Upper lobe of left lung (tissue), 6 donors: ENCODE measurements around the gene SLC19A1. TPM values are rescaled to one million over a fixed set of nuclear protein-coding genes. Genes with fewer than 3 reads are reported as not detected.

Experiments
- ATAC-seq, 2 donors: fragments of 200-7000 bp; cut with Tn5 transposase; one replicate each; pipeline ENCODE4 v1.9.1; 2022; ENCODE audit warnings: mild to moderate bottlenecking in 2 of 2, moderate library complexity in 2 of 2; ENCODE audit not compliant: low FRiP score in 2 of 2
- DNase-seq, 2 donors: peaks; one replicate each; pipeline ENCODE4 v3.0.0-alpha.2; 2019 to 2020
- H3K27ac ChIP-seq, 4 donors: fragments of 200-600 bp; sonication (generic); one replicate each; pipeline ENCODE4 v1.5.1; 2016 to 2019
- H3K27me3 ChIP-seq, 4 donors: fragments of 200-600 bp; sonication (generic); one replicate each; pipeline ENCODE4 v1.5.1; 2017 to 2019
- H3K36me3 ChIP-seq, 4 donors: fragments of 200-600 bp; sonication (generic); one replicate each; pipeline ENCODE4 v1.5.1; 2016 to 2019
- H3K4me1 ChIP-seq, 4 donors: fragments of 200-600 bp; sonication (generic); one replicate each; pipeline ENCODE4 v1.5.1; 2018 to 2019
- H3K4me3 ChIP-seq, 4 donors: fragments of 200-600 bp; sonication (generic); one replicate each; pipeline ENCODE4 v1.5.1; 2017 to 2019; ENCODE audit warnings: mild to moderate bottlenecking in 2 of 4, moderate library complexity in 1 of 4
- H3K9me3 ChIP-seq, 4 donors: fragments of 200-600 bp; sonication (generic); one replicate each; pipeline ENCODE4 v1.5.1; 2018 to 2019
- EP300 ChIP-seq, 4 donors: sonication (generic); formaldehyde crosslinking; IDR thresholded peaks; one replicate each; pipeline ENCODE4 v1.5.1; 2017; ENCODE audit warnings: antibody characterized with exemption in 4 of 4, control low read depth in 2 of 4
- POLR2A ChIP-seq, 4 donors: fragments of 450-650 bp; IDR thresholded peaks; one replicate each; pipeline ENCODE4 v1.5.1; 2016 to 2017; ENCODE audit warnings: antibody characterized with exemption in 4 of 4, mild to moderate bottlenecking in 2 of 4
- POLR2AphosphoS5 ChIP-seq, 2 donors: sonication (generic); formaldehyde crosslinking; IDR thresholded peaks; one replicate each; pipeline ENCODE4 v1.5.1; 2017; ENCODE audit warnings: antibody characterized with exemption in 2 of 2
- WGBS, 2 donors: methylation state at CpG; one replicate each; pipeline ENCODE4 v1.1.5; 2017 to 2018; 5-methylcytosine and 5-hydroxymethylcytosine counted together
- total RNA-seq, 6 donors: library from RNA; depleted of rRNA in 4 of 6; stranded (reverse); fragments of >200 nt in 4 of 6; gene quantifications; one replicate each; pipeline versions ENCODE4 v1.1.0 to v1.2.1, GENCODE V29; 2016 to 2021
- TF ChIP-seq, protein P1 (sequence below), 6 experiments: fragments of 450-650 bp in 4 of 6; fragments of 200-600 bp in 2 of 6; sonication (generic) in 2 of 6; IDR thresholded peaks; one replicate each; pipeline ENCODE4 v1.5.1; 2016 to 2019; ENCODE audit warnings: antibody characterized with exemption in 6 of 6
- donor health status: DM: no; HTN: no; CAD: no; lungs with moderate emphysema.
- donor health status: DM: no; HTN: yes; CAD: no; lungs with severe emphysema.

The SLC19A1 gene
- total RNA-seq, 6 donors from 2014 or later, result 36.4 to 75.6 (median 49.9) TPM

DNA sequence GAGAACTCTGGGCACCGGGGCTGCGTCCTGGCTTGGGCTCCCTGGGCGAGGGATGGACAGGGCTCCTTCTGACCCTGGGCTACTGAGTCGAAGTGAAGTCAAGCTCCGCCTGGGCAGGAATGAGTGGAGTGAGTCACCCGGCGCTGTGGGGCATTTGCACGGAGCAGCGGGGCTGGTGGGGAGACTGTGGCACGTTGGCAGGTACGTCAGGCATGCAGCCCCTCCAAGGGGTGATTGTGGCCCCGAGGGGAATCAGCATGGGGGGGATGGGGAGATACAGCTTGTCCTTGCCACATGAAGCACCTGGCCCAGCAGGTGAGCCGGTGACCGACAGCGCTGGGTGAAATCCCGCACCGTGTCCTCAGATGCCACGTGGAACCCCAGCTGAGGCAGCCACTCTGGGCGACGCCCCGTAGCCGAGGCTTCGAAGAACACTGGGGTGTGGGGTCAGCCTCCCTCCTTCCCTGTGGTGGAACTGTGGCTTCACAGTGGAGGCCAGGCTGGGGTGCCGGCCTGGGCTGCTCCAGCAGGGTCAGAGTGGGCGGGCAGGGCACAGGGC is 74.9 kb downstream of the SLC19A1 start:
- H3K27ac ChIP-seq, result no peak overlapping the region
- no peak overlapping the region for H3K4me3 ChIP-seq
- peaks cover 7 to 28% (median 13%) of the 10 kb centered on the region in 4 donors for H3K4me1 ChIP-seq
- no peaks in the 10 kb centered on the region for H3K27me3 ChIP-seq
- peaks cover 0 to 4% (median 0%) of the 10 kb centered on the region in 4 donors for H3K36me3 ChIP-seq
- H3K9me3 ChIP-seq, result peaks cover 0 to 2% (median under 1%) of the 10 kb centered on the region in 4 donors
- TF ChIP-seq, protein P1, sequence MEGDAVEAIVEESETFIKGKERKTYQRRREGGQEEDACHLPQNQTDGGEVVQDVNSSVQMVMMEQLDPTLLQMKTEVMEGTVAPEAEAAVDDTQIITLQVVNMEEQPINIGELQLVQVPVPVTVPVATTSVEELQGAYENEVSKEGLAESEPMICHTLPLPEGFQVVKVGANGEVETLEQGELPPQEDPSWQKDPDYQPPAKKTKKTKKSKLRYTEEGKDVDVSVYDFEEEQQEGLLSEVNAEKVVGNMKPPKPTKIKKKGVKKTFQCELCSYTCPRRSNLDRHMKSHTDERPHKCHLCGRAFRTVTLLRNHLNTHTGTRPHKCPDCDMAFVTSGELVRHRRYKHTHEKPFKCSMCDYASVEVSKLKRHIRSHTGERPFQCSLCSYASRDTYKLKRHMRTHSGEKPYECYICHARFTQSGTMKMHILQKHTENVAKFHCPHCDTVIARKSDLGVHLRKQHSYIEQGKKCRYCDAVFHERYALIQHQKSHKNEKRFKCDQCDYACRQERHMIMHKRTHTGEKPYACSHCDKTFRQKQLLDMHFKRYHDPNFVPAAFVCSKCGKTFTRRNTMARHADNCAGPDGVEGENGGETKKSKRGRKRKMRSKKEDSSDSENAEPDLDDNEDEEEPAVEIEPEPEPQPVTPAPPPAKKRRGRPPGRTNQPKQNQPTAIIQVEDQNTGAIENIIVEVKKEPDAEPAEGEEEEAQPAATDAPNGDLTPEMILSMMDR (IDR thresholded peaks at IDR 0.05), result no peak
- TF ChIP-seq POLR2AphosphoS5 (IDR thresholded peaks at IDR 0.05), result no peak
- no peak for TF ChIP-seq EP300 (IDR thresholded peaks at IDR 0.05)
- no peak for TF ChIP-seq POLR2A (IDR thresholded peaks at IDR 0.05)
- WGBS, 2 donors, result 92 to 94% methylated on average over 24 to 25 of the region's 25 CpGs
- ATAC-seq (no peak), DNase-seq (peak in 1 of 2 donors; percentile 79)

GRCh38 chr21:45466330-45467220 is 75.7 kb downstream of the SLC19A1 start:
- Histone ChIP-seq H3K4me3 (no peak overlapping the region), H3K9me3 (peaks cover 0 to 9% (median 3%) of the 10 kb centered on the region in 4 donors), H3K4me1 (peaks cover 2 to 20% (median 9%) of the 10 kb centered on the region in 4 donors), H3K27me3 (no peaks in the 10 kb centered on the region), H3K36me3 (peaks cover 0 to 4% (median 0%) of the 10 kb centered on the region in 4 donors), H3K27ac (no peak overlapping the region)
- WGBS, 2 donors, result 84 to 95% methylated on average over 24 to 30 of the region's 30 CpGs
- peak in 1 of 2 donors; percentile 77 for DNase-seq
- TF ChIP-seq EP300 (IDR thresholded peaks at IDR 0.05) (no peak), POLR2A (IDR thresholded peaks at IDR 0.05) (no peak), POLR2AphosphoS5 (IDR thresholded peaks at IDR 0.05) (no peak)
- TF ChIP-seq, protein P1 (IDR thresholded peaks at IDR 0.05), result no peak
- no peak for ATAC-seq

DNA sequence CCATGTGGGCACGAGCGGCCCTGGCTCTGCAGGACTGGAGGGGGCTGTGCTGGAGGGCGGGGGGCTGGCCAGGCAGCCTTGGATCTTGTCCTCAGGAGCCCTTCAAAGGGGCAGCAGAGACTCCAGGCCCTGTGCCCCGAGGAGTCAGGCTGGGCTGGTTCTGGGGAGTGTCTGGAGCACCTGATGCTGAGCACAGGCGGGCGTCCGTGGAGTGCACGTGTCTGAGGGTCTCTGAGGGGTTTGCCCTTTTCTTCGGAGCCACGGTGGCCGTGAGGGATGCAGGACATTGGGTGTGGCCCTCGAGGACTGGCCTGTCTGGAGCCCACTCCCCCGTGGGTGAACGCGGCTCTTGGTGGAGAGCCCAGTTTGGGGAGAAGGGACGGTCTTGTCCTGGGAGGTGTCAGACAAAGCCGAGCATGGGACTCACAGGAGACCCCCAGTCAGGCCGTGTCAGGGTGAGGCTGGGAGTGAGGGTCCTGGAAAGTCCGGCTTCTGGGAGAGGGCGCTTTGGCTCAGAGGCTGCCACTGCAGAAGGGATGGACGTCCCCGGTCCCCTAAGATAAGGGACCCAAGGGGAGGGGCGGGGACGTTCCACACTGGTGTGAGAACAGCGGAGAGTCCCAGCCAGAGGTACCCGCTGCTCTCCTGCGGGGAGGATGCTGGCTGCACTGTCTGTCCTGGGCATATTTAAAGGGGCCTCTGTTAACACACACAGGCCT is 76.5 kb downstream of the SLC19A1 start:
- peaks cover 0 to 14% (median 4%) of the 10 kb centered on the region in 4 donors for H3K9me3 ChIP-seq
- ATAC-seq (no peak), DNase-seq (peak in 1 of 2 donors; percentile 61)
- TF ChIP-seq POLR2AphosphoS5 (IDR thresholded peaks at IDR 0.05), result no peak
- no peak for TF ChIP-seq EP300 (IDR thresholded peaks at IDR 0.05)
- TF ChIP-seq, protein P1 (IDR thresholded peaks at IDR 0.05), result no peak
- no peak for TF ChIP-seq POLR2A (IDR thresholded peaks at IDR 0.05)
- no peak overlapping the region for H3K27ac ChIP-seq
- peaks cover 0 to 4% (median 0%) of the 10 kb centered on the region in 4 donors for H3K36me3 ChIP-seq
- H3K4me1 ChIP-seq, result peaks cover 0 to 12% (median 3%) of the 10 kb centered on the region in 4 donors
- H3K27me3 ChIP-seq, result no peaks in the 10 kb centered on the region
- H3K4me3 ChIP-seq, result no peak overlapping the region
- WGBS, 2 donors, result 83 to 94% methylated on average over 18 to 20 of the region's 27 CpGs

- H3K36me3 ChIP-seq, result peaks cover 0 to 4% (median 0%) of the 10 kb centered on the region in 4 donors
- peak in 1 of 2 donors; percentile 24 for DNase-seq
- H3K9me3 ChIP-seq, result peaks cover 0 to 14% (median 4%) of the 10 kb centered on the region in 4 donors
- H3K4me1 ChIP-seq, result peaks cover 0 to 9% (median 0%) of the 10 kb centered on the region in 4 donors
- 36 to 49% methylated on average over 13 to 16 of the region's 16 CpGs for WGBS, 2 donors
- no peaks in the 10 kb centered on the region for H3K27me3 ChIP-seq
- TF ChIP-seq POLR2AphosphoS5 (IDR thresholded peaks at IDR 0.05), result no peak
- TF ChIP-seq, protein P1 (IDR thresholded peaks at IDR 0.05), result no peak
- TF ChIP-seq EP300 (IDR thresholded peaks at IDR 0.05), result no peak
- TF ChIP-seq POLR2A (IDR thresholded peaks at IDR 0.05), result no peak
- no peak overlapping the region for H3K27ac ChIP-seq
- ATAC-seq, result no peak
- no peak overlapping the region for H3K4me3 ChIP-seq
These were observed 77.1 kb downstream of the SLC19A1 start for GRCh38 chr21:45465105-45465504.
